ENCODE data around the gene ALOX12B. TPM values are rescaled to one million over a fixed set of nuclear protein-coding genes. Genes with fewer than 3 reads are reported as not detected.

ALOX12B gene
- total RNA-seq, 4 donors from 2014 or later = 91.4 to 150 (median 119) TPM

GRCh38 chr17:8122924-8123694 lies 35.6 kb upstream of the ALOX12B start:
- H3K36me3 ChIP-seq = no peaks in the 10 kb centered on the region
- H3K27ac ChIP-seq = no peak overlapping the region
- H3K9me3 ChIP-seq = no peaks in the 10 kb centered on the region
- WGBS = 1% methylated on average over 52 of the region's 55 CpGs
- H3K27me3 ChIP-seq = peaks cover 23% of the 10 kb centered on the region
- peak overlapping the region; percentile 74 for H3K4me3 ChIP-seq
- TF ChIP-seq EP300 (IDR thresholded peaks at IDR 0.05) (no peak), CTCF (IDR thresholded peaks at IDR 0.05) (no peak), POLR2A (IDR thresholded peaks at IDR 0.05) (no peak), POLR2AphosphoS5 (IDR thresholded peaks at IDR 0.05) (no peak)
- H3K4me1 ChIP-seq = peaks cover 81% of the 10 kb centered on the region
- DNase-seq (ENCODE audit: low spot score in 2 of 2) = no peak

- H3K27ac ChIP-seq = no peak overlapping the region
- WGBS = under 1% methylated on average over 29 of the region's 29 CpGs
- peaks cover 23% of the 10 kb centered on the region for H3K27me3 ChIP-seq
- H3K9me3 ChIP-seq = no peaks in the 10 kb centered on the region
- H3K4me1 ChIP-seq = peaks cover 88% of the 10 kb centered on the region
- peak overlapping the region; percentile 74 for H3K4me3 ChIP-seq
- DNase-seq (ENCODE audit: low spot score in 2 of 2) = no peak
- H3K36me3 ChIP-seq = no peaks in the 10 kb centered on the region
- no peak for TF ChIP-seq EP300 (IDR thresholded peaks at IDR 0.05)
- TF ChIP-seq CTCF (IDR thresholded peaks at IDR 0.05) = no peak
- no peak for TF ChIP-seq POLR2AphosphoS5 (IDR thresholded peaks at IDR 0.05)
- TF ChIP-seq POLR2A (IDR thresholded peaks at IDR 0.05) = no peak
Observed at GRCh38 chr17:8122422-8122923, 35.0 kb upstream of the ALOX12B start.

- H3K4me3 ChIP-seq = peak overlapping the region; percentile 74
- peak; percentile 8 to 31 for TF ChIP-seq CTCF (IDR thresholded peaks at IDR 0.05)
- no peak for TF ChIP-seq POLR2AphosphoS5 (IDR thresholded peaks at IDR 0.05)
- 0% methylated on average over 30 of the region's 76 CpGs for WGBS
- DNase-seq (ENCODE audit: low spot score in 2 of 2) = no peak
- peaks cover 23% of the 10 kb centered on the region for H3K27me3 ChIP-seq
- H3K9me3 ChIP-seq = no peaks in the 10 kb centered on the region
- H3K36me3 ChIP-seq = no peaks in the 10 kb centered on the region
- no peak overlapping the region for H3K27ac ChIP-seq
- H3K4me1 ChIP-seq = peaks cover 86% of the 10 kb centered on the region
Observed at GRCh38 chr17:8121681-8122421, 34.3 kb upstream of the ALOX12B start.

GRCh38 chr17:8121407-8121680 lies 33.8 kb upstream of the ALOX12B start:
- TF ChIP-seq POLR2A (IDR thresholded peaks at IDR 0.05) = no peak
- no peak for TF ChIP-seq EP300 (IDR thresholded peaks at IDR 0.05)
- TF ChIP-seq CTCF (IDR thresholded peaks at IDR 0.05) = no peak
- no peak for TF ChIP-seq POLR2AphosphoS5 (IDR thresholded peaks at IDR 0.05)
- 0% methylated on average over 9 of the region's 25 CpGs for WGBS
- Histone ChIP-seq H3K9me3 (no peaks in the 10 kb centered on the region), H3K27me3 (peaks cover 28% of the 10 kb centered on the region), H3K36me3 (no peaks in the 10 kb centered on the region), H3K27ac (no peak overlapping the region), H3K4me1 (peaks cover 81% of the 10 kb centered on the region), H3K4me3 (peak overlapping the region; percentile 74)
- DNase-seq (ENCODE audit: low spot score in 2 of 2) = no peak
